ENCODE measurements around the gene STXBP1. TPM values are rescaled to one million over a fixed set of nuclear protein-coding genes. Genes with fewer than 3 reads are reported as not detected.

Gene STXBP1
- total RNA-seq, 6 experiments from 2014 or later: 1.8 to 13.5 (median 4.1) TPM

DNA sequence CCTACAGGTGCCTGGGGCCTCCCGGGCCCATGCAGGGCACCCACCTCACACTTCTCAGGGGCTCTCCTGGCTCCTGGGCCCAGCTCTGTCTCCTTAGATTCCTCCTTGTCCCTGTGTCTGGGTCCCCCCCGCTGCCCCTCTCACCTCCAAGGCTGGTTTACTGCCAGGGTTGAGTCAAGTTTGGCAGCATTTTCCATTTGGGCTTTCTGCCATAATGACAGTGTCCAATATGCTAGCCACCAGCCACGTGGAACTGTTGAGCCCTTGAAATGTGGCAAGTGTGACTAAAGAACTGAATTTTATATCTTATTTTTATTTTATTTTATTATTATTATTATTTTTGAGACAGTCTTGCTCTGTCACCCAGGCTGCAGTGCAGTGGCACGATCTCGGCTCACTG, 105.7 kb downstream of the STXBP1 start:
- 67% methylated on average over 3 of the region's 5 CpGs for WGBS (ENCODE audit: insufficient coverage, low coverage, low lambda C conversion rate, missing lambda C conversion rate)
- Histone ChIP-seq H3K9me3 (no peaks in the 10 kb centered on the region), H3K27me3 (no peaks in the 10 kb centered on the region), H3K4me3 (no peak overlapping the region), H3K27ac (no peak overlapping the region), H3K36me3 (no peaks in the 10 kb centered on the region), H3K4me1 (peaks cover 0 to 5% (median 0%) of the 10 kb centered on the region in 4 donors)
- DNase-seq (no peak), ATAC-seq (no peak)
- intact Hi-C loops (cut with DNase I): no loop called here
- TF ChIP-seq POLR2A (IDR thresholded peaks at IDR 0.05): no peak
- TF ChIP-seq CTCF (IDR thresholded peaks at IDR 0.05): no peak

DNA sequence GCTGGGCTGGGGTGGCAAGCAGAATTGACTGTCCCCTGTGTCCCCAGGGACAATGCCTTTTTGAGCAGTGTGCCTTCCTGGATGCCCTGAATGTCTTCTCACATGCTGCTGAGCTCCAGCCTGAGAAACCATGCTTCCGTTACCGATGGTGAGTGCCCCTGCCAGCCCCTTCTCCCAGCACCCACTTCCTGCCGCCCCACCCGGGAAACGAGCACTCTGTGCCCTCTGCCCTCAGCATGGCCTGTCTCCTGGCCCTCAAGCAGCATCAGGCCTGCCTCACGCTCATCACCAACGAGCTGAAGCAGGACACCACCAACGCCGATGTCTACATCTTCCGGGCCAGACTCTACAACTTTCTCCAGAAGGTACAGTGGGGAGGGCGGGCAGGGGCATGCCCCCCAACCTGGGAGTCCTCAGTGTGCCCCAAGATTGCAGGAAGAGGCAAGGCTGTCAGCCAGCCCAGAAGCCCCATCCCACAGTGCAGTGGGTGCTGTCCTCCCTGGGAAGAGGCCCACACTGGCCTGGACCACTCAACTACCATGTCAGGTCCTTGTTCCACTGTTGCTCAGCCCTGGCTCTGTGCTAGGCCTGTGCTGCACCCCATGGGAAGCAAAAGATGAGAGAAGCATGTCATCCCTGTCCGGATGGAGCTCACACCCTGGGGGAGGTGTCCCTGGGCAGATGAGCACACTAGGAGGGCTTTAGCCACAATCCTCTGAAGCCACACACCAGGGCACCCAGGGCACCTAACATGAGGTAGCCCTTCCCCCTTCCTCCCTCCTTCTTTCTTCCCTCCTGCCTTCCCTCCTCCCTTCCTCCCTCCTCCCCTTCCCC, 108.2 kb downstream of the STXBP1 start:
- WGBS (ENCODE audit: insufficient coverage, low coverage, low lambda C conversion rate, missing lambda C conversion rate): 72% methylated on average over 6 of the region's 12 CpGs
- DNase-seq (no peak), ATAC-seq (no peak)
- TF ChIP-seq CTCF (IDR thresholded peaks at IDR 0.05) (no peak), POLR2A (IDR thresholded peaks at IDR 0.05) (no peak)
- Histone ChIP-seq H3K4me3 (no peak overlapping the region), H3K36me3 (no peaks in the 10 kb centered on the region), H3K9me3 (no peaks in the 10 kb centered on the region), H3K27me3 (no peaks in the 10 kb centered on the region), H3K4me1 (peaks cover 0 to 5% (median 0%) of the 10 kb centered on the region in 4 donors), H3K27ac (no peak overlapping the region)
- intact Hi-C loops (cut with DNase I): loop anchor here in 1 of 2 donors (10.0 kb wide), 1 partner anchor 215 kb away; no protein-coding TSS in a partner anchor

- no peak overlapping the region for H3K4me3 ChIP-seq
- intact Hi-C loops (cut with DNase I): loop anchor here in 1 of 2 donors (10.0 kb wide), 1 partner anchor 216 kb away; no protein-coding TSS in a partner anchor
- TF ChIP-seq POLR2A (IDR thresholded peaks at IDR 0.05) (no peak), CTCF (IDR thresholded peaks at IDR 0.05) (no peak)
- no peak overlapping the region for H3K27ac ChIP-seq
- no peak for DNase-seq
- H3K36me3 ChIP-seq: no peaks in the 10 kb centered on the region
- peaks cover 0 to 5% (median 0%) of the 10 kb centered on the region in 4 donors for H3K4me1 ChIP-seq
- H3K27me3 ChIP-seq: no peaks in the 10 kb centered on the region
- ATAC-seq: no peak
- H3K9me3 ChIP-seq: no peaks in the 10 kb centered on the region
Measured at GRCh38 chr9:127720865-127721227, 108.8 kb downstream of the STXBP1 start.

DNA sequence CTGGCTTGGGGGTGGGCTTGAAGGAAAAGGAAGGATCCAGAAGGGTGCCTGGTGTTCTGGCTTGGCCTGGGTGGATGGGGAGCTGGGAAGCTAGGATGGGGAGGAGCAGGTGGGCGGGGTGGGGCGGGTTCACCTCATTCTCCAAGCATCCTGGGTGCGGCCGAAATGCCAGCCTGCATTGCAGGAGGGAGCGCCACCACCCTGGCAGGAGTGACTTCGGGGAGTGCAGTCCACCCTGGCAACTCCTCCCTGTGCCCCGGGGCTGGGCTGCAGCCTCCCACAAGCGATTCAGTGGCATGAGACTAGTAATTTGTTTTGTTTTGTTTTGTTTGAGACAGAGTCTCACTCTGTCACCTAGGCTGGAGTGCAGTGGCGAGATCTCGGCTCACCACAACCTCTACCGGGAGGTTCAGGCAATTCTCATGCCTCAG, 109.3 kb downstream of the STXBP1 start:
- H3K36me3 ChIP-seq: no peaks in the 10 kb centered on the region
- H3K27me3 ChIP-seq: no peaks in the 10 kb centered on the region
- WGBS (ENCODE audit: insufficient coverage, low coverage, low lambda C conversion rate, missing lambda C conversion rate): 20% methylated on average over 1 of the region's 11 CpGs
- no peak overlapping the region for H3K27ac ChIP-seq
- no peaks in the 10 kb centered on the region for H3K4me1 ChIP-seq
- DNase-seq (no peak), ATAC-seq (no peak)
- TF ChIP-seq POLR2A (IDR thresholded peaks at IDR 0.05): no peak
- TF ChIP-seq CTCF (IDR thresholded peaks at IDR 0.05): no peak
- intact Hi-C loops (cut with DNase I): loop anchor here in 1 of 2 donors (10.0 kb wide), 1 partner anchor 217 kb away; no protein-coding TSS in a partner anchor
- no peak overlapping the region for H3K4me3 ChIP-seq
- no peaks in the 10 kb centered on the region for H3K9me3 ChIP-seq

Data from right lobe of liver (tissue), 6 donors.